ENCODE data around the gene ADAMTS14.

- TF ChIP-seq CTCF (conservative IDR thresholded peaks at IDR 0.05; ENCODE audit: low read depth, low read length) = no peak
- TF ChIP-seq EZH2 (IDR thresholded peaks at IDR 0.05; ENCODE audit: low read length, unreplicated experiment) = no peak
- no peak for TF ChIP-seq EZH2phosphoT487 (IDR thresholded peaks at IDR 0.05; ENCODE audit: borderline replicate concordance, low read length)
These were observed 106.8 kb downstream of the ADAMTS14 start for GRCh38 chr10:70779088-70779487.

All from PC-3 (cell line).